Muscle of leg (tissue), 11 donors: Measurements from ENCODE around the gene CDYL2. TPM values are rescaled to one million over a fixed set of nuclear protein-coding genes. Genes with fewer than 3 reads are reported as not detected.
A peak's percentile ranks its signal among the peaks of the same experiment; 100 is the strongest.
"Not testable (repeated sequence)": the region's sequence is repeated elsewhere in the genome, so short reads cannot be mapped to it uniquely, and the experiment has no call there.

Source experiments
- DNase-seq: peaks from one replicate; pipeline ENCODE4 v3.0.0; 2013
- H3K27ac ChIP-seq: one replicate; pipeline ENCODE4 v1.5.1; 2013; ENCODE audit warnings: mild to moderate bottlenecking, low read length, control low read depth
- H3K27me3 ChIP-seq: one replicate; pipeline ENCODE4 v1.6.1; 2013; ENCODE audit warnings: low read length; ENCODE audit not compliant: control insufficient read depth, insufficient read depth
- H3K36me3 ChIP-seq: one replicate; pipeline ENCODE4 v1.6.1; 2013; ENCODE audit warnings: low read length; ENCODE audit not compliant: control insufficient read depth, insufficient read depth
- H3K4me1 ChIP-seq: one replicate; pipeline ENCODE4 v1.6.1; 2013; ENCODE audit warnings: low read length; ENCODE audit not compliant: control insufficient read depth, insufficient read depth
- H3K4me3 ChIP-seq: one replicate; pipeline ENCODE4 v1.5.1; 2013; ENCODE audit warnings: low read length, control low read depth
- H3K9me3 ChIP-seq: replicated peaks from 2 replicates; pipeline ENCODE4 v1.6.1; 2013; ENCODE audit warnings: low read depth, low read length; ENCODE audit not compliant: control insufficient read depth
- WGBS: methylation state at CpG from one replicate; pipeline ENCODE4 v1.1.5; 2013; ENCODE audit warnings: missing lambda C conversion rate; ENCODE audit not compliant: insufficient coverage; 5-methylcytosine and 5-hydroxymethylcytosine counted together
- polyA plus RNA-seq, 8 donors: library from polyadenylated mRNA; unstranded; fragments of 120-200 nt; gene quantifications; one replicate each; pipeline versions ENCODE4 v1.2.1 to v1.2.3, GENCODE V29; 2013; ENCODE audit warnings: inconsistent platforms in 1 of 8, low replicate concordance in 1 of 8; ENCODE audit not compliant: insufficient read length in 8 of 8, insufficient read depth in 1 of 8
- total RNA-seq: library from RNA; stranded (reverse); fragments of 120-200 nt; gene quantifications from one replicate; pipeline ENCODE4 v1.2.4, GENCODE V29; 2013

The CDYL2 gene
- total and polyA plus RNA-seq, 9 donors: 1.9 to 3.7 (median 2.6) TPM

- not testable (repeated sequence) for H3K27ac ChIP-seq, H3K27me3 ChIP-seq, H3K9me3 ChIP-seq, H3K4me3 ChIP-seq, H3K36me3 ChIP-seq, DNase-seq, H3K4me1 ChIP-seq
- WGBS: no CpG with 5 or more reads among the region's 2 CpGs
These were observed 10.9 kb upstream of the CDYL2 start for GRCh38 chr16:80815278-80815677.

GRCh38 chr16:80812593-80812992, 8.2 kb upstream of the CDYL2 start:
- H3K27ac ChIP-seq: no peak overlapping the region
- H3K4me1 ChIP-seq: no peaks in the 10 kb centered on the region
- peaks cover 2% of the 10 kb centered on the region for H3K27me3 ChIP-seq

GRCh38 chr16:80809366-80809765, 5.0 kb upstream of the CDYL2 start:
- Histone ChIP-seq H3K9me3 (no peaks in the 10 kb centered on the region), H3K27ac (no peak overlapping the region), H3K4me1 (peaks cover 4% of the 10 kb centered on the region), H3K27me3 (peaks cover 14% of the 10 kb centered on the region), H3K36me3 (no peaks in the 10 kb centered on the region), H3K4me3 (no peak overlapping the region)
- no peak for DNase-seq
- 82% methylated on average over 2 of the region's 2 CpGs for WGBS

More at GRCh38 chr16:80812593-80812992, 8.2 kb upstream of the CDYL2 start:
- Histone ChIP-seq H3K9me3 (no peaks in the 10 kb centered on the region), H3K4me3 (no peak overlapping the region), H3K36me3 (no peaks in the 10 kb centered on the region)
- no peak for DNase-seq

GRCh38 chr16:80807906-80808305, 3.5 kb upstream of the CDYL2 start:
- DNase-seq: no peak
- Histone ChIP-seq H3K27ac (no peak overlapping the region), H3K4me1 (peaks cover 4% of the 10 kb centered on the region), H3K36me3 (no peaks in the 10 kb centered on the region), H3K4me3 (no peak overlapping the region), H3K27me3 (peaks cover 18% of the 10 kb centered on the region), H3K9me3 (no peaks in the 10 kb centered on the region)
- 88% methylated on average over 1 of the region's 3 CpGs for WGBS

- DNase-seq: peak; percentile 18
- no peak overlapping the region for H3K4me3 ChIP-seq
- no CpG with 5 or more reads among the region's 5 CpGs for WGBS
- peaks cover 24% of the 10 kb centered on the region for H3K27me3 ChIP-seq
- no peaks in the 10 kb centered on the region for H3K9me3 ChIP-seq
- no peaks in the 10 kb centered on the region for H3K36me3 ChIP-seq
- H3K27ac ChIP-seq: no peak overlapping the region
- H3K4me1 ChIP-seq: peaks cover 4% of the 10 kb centered on the region
These were observed 2.5 kb upstream of the CDYL2 start for GRCh38 chr16:80806927-80807340.

GRCh38 chr16:80806289-80806688, 1.9 kb upstream of the CDYL2 start:
- DNase-seq: no peak
- Histone ChIP-seq H3K9me3 (no peaks in the 10 kb centered on the region), H3K27me3 (peaks cover 24% of the 10 kb centered on the region), H3K36me3 (no peaks in the 10 kb centered on the region), H3K27ac (no peak overlapping the region), H3K4me3 (no peak overlapping the region), H3K4me1 (peaks cover 4% of the 10 kb centered on the region)
- WGBS: 79% methylated on average over 1 of the region's 1 CpG

GRCh38 chr16:80804056-80804525, 307 bp downstream of the CDYL2 start:
- Histone ChIP-seq H3K4me1 (peaks cover 4% of the 10 kb centered on the region), H3K4me3 (peak overlapping the region; percentile 64), H3K9me3 (no peaks in the 10 kb centered on the region), H3K36me3 (no peaks in the 10 kb centered on the region), H3K27me3 (peaks cover 24% of the 10 kb centered on the region), H3K27ac (no peak overlapping the region)
- DNase-seq: peak; percentile 73
- under 1% methylated on average over 58 of the region's 80 CpGs for WGBS

- DNase-seq: peak; percentile 17
- H3K27me3 ChIP-seq: peaks cover 24% of the 10 kb centered on the region
- 0% methylated on average over 11 of the region's 87 CpGs for WGBS
These were observed 901 bp downstream of the CDYL2 start for GRCh38 chr16:80803339-80804055.

GRCh38 chr16:80802902-80803301, 1.5 kb downstream of the CDYL2 start:
- H3K27me3 ChIP-seq: peaks cover 24% of the 10 kb centered on the region
- WGBS: 93% methylated on average over 6 of the region's 7 CpGs
- no peak overlapping the region for H3K27ac ChIP-seq
- H3K4me3 ChIP-seq: no peak overlapping the region
- no peaks in the 10 kb centered on the region for H3K9me3 ChIP-seq
- H3K36me3 ChIP-seq: no peaks in the 10 kb centered on the region
- DNase-seq: no peak
- peaks cover 4% of the 10 kb centered on the region for H3K4me1 ChIP-seq

More at GRCh38 chr16:80803339-80804055, 901 bp downstream of the CDYL2 start:
- Histone ChIP-seq H3K9me3 (no peaks in the 10 kb centered on the region), H3K4me1 (peaks cover 4% of the 10 kb centered on the region), H3K36me3 (no peaks in the 10 kb centered on the region), H3K4me3 (peak overlapping the region; percentile 48), H3K27ac (no peak overlapping the region)

GRCh38 chr16:80802138-80802537, 2.3 kb downstream of the CDYL2 start:
- DNase-seq: no peak
- Histone ChIP-seq H3K9me3 (no peaks in the 10 kb centered on the region), H3K4me1 (peaks cover 4% of the 10 kb centered on the region), H3K4me3 (no peak overlapping the region), H3K36me3 (no peaks in the 10 kb centered on the region), H3K27me3 (peaks cover 24% of the 10 kb centered on the region), H3K27ac (no peak overlapping the region)
- WGBS: 85% methylated on average over 1 of the region's 4 CpGs
